ENCODE data around the gene DNHD1.

GRCh38 chr11:6459099-6459450 lies 38.0 kb upstream of the DNHD1 start:
- no peak for TF ChIP-seq ZNF274 (IDR thresholded peaks at IDR 0.05; ENCODE audit: low read depth, low read length)
- no peak for TF ChIP-seq YY1 (IDR thresholded peaks at IDR 0.05; ENCODE audit: insufficient read depth, insufficient read length)

All from NT2/D1 (cell line).